ENCODE results near the gene PSG5. TPM values are rescaled to one million over a fixed set of nuclear protein-coding genes. Genes with fewer than 3 reads are reported as not detected.
"Not testable (repeated sequence)": the region's sequence is repeated elsewhere in the genome, so short reads cannot be mapped to it uniquely, and the experiment has no call there.

The PSG5 gene
- polyA plus RNA-seq, 1 donor from 2014 or later = not detected

GRCh38 chr19:43152214-43152613 is 34.1 kb downstream of the PSG5 start (continued):
- TF ChIP-seq CTCF (IDR thresholded peaks at IDR 0.05; ENCODE audit: poor library complexity, severe bottlenecking) = no peak
- no peak for TF ChIP-seq TAF1 (IDR thresholded peaks at IDR 0.05; ENCODE audit: low read depth)

- not testable (repeated sequence) for H3K27ac ChIP-seq (ENCODE audit: low read length); H3K4me2 ChIP-seq (ENCODE audit: low read length); H4K20me1 ChIP-seq (ENCODE audit: insufficient read depth); H3K27me3 ChIP-seq (ENCODE audit: insufficient read depth, low read depth, low read length); H3K79me2 ChIP-seq (replicated peaks; ENCODE audit: insufficient read depth, low read length); H3K4me3 ChIP-seq (ENCODE audit: low read length); H3K9me3 ChIP-seq (ENCODE audit: low read length); H3F3A ChIP-seq (ENCODE audit: insufficient read depth, low read length, poor library complexity, severe bottlenecking); H2AFZ ChIP-seq (ENCODE audit: low read depth, low read length); H3K36me3 ChIP-seq (ENCODE audit: insufficient read depth, low read length); H3K9ac ChIP-seq (ENCODE audit: low read length); H3K9me2 ChIP-seq (ENCODE audit: insufficient read depth, low read length)
These were observed 36.5 kb downstream of the PSG5 start for GRCh38 chr19:43149788-43150187.

- Histone ChIP-seq H3K79me2 (replicated peaks; ENCODE audit: insufficient read depth, low read length) (no peaks in the 10 kb centered on the region), H3F3A (ENCODE audit: insufficient read depth, low read length, poor library complexity, severe bottlenecking) (no peaks in the 10 kb centered on the region), H3K27ac (ENCODE audit: low read length) (no peak overlapping the region), H4K20me1 (ENCODE audit: insufficient read depth) (no peaks in the 10 kb centered on the region), H2AFZ (ENCODE audit: low read depth, low read length) (no peak overlapping the region), H3K9ac (ENCODE audit: low read length) (no peak overlapping the region), H3K9me3 (ENCODE audit: low read length) (no peaks in the 10 kb centered on the region), H3K9me2 (ENCODE audit: insufficient read depth, low read length) (no peaks in the 10 kb centered on the region), H3K4me2 (ENCODE audit: low read length) (no peak overlapping the region), H3K27me3 (ENCODE audit: insufficient read depth, low read depth, low read length) (no peaks in the 10 kb centered on the region), H3K36me3 (ENCODE audit: insufficient read depth, low read length) (no peaks in the 10 kb centered on the region), H3K4me3 (ENCODE audit: low read length) (no peak overlapping the region)
- TF ChIP-seq EP300 (conservative IDR thresholded peaks at IDR 0.05; ENCODE audit: poor library complexity, severe bottlenecking) (no peak), MXI1 (conservative IDR thresholded peaks at IDR 0.05; ENCODE audit: poor library complexity, severe bottlenecking) (no peak), POLR2AphosphoS5 (IDR thresholded peaks at IDR 0.05) (no peak)
These were observed 38.1 kb downstream of the PSG5 start for GRCh38 chr19:43148233-43148632.

GRCh38 chr19:43141763-43142162 is 44.6 kb downstream of the PSG5 start:
- H3K4me2 ChIP-seq (ENCODE audit: low read length); H4K20me1 ChIP-seq (ENCODE audit: insufficient read depth): not testable (repeated sequence)

GRCh38 chr19:43132696-43133095 is 53.6 kb downstream of the PSG5 start:
- no peak overlapping the region for H3K4me2 ChIP-seq (ENCODE audit: low read length)
- no peak overlapping the region for H3K9ac ChIP-seq (ENCODE audit: low read length)
- H4K20me1 ChIP-seq (ENCODE audit: insufficient read depth) = no peaks in the 10 kb centered on the region
- TF ChIP-seq EP300 (conservative IDR thresholded peaks at IDR 0.05; ENCODE audit: poor library complexity, severe bottlenecking) = no peak
- TF ChIP-seq RAD21 (conservative IDR thresholded peaks at IDR 0.05) = no peak
- no peak for TF ChIP-seq SMC3 (conservative IDR thresholded peaks at IDR 0.05; ENCODE audit: poor library complexity)
- TF ChIP-seq TAF1 (IDR thresholded peaks at IDR 0.05; ENCODE audit: low read depth) = no peak
- no peak for TF ChIP-seq EZH2 (IDR thresholded peaks at IDR 0.05; ENCODE audit: borderline replicate concordance, insufficient read depth, low read length, poor library complexity, severe bottlenecking)
- no peak for TF ChIP-seq CTCF (IDR thresholded peaks at IDR 0.05; ENCODE audit: poor library complexity, severe bottlenecking)
- no peak for TF ChIP-seq REST (IDR thresholded peaks at IDR 0.05; ENCODE audit: borderline replicate concordance)
- no peak for TF ChIP-seq POLR2AphosphoS5 (IDR thresholded peaks at IDR 0.05)
- TF ChIP-seq MXI1 (conservative IDR thresholded peaks at IDR 0.05; ENCODE audit: poor library complexity, severe bottlenecking) = no peak
- no peaks in the 10 kb centered on the region for H3F3A ChIP-seq (ENCODE audit: insufficient read depth, low read length, poor library complexity, severe bottlenecking)
- H2AFZ ChIP-seq (ENCODE audit: low read depth, low read length) = no peak overlapping the region
- no peak overlapping the region for H3K27ac ChIP-seq (ENCODE audit: low read length)
- no peaks in the 10 kb centered on the region for H3K36me3 ChIP-seq (ENCODE audit: insufficient read depth, low read length)
- no peaks in the 10 kb centered on the region for H3K9me2 ChIP-seq (ENCODE audit: insufficient read depth, low read length)
- H3K79me2 ChIP-seq (replicated peaks; ENCODE audit: insufficient read depth, low read length) = no peaks in the 10 kb centered on the region
- peaks cover 4% of the 10 kb centered on the region for H3K9me3 ChIP-seq (ENCODE audit: low read length)
- H3K4me3 ChIP-seq (ENCODE audit: low read length) = no peak overlapping the region
- H3K27me3 ChIP-seq (ENCODE audit: insufficient read depth, low read depth, low read length) = no peaks in the 10 kb centered on the region

More at GRCh38 chr19:43141763-43142162, 44.6 kb downstream of the PSG5 start:
- not testable (repeated sequence) for H3K36me3 ChIP-seq (ENCODE audit: insufficient read depth, low read length); H3K27me3 ChIP-seq (ENCODE audit: insufficient read depth, low read depth, low read length); H3K4me3 ChIP-seq (ENCODE audit: low read length); H3K9me2 ChIP-seq (ENCODE audit: insufficient read depth, low read length); H3K9me3 ChIP-seq (ENCODE audit: low read length); H2AFZ ChIP-seq (ENCODE audit: low read depth, low read length); H3K27ac ChIP-seq (ENCODE audit: low read length); H3K9ac ChIP-seq (ENCODE audit: low read length); H3K79me2 ChIP-seq (replicated peaks; ENCODE audit: insufficient read depth, low read length); H3F3A ChIP-seq (ENCODE audit: insufficient read depth, low read length, poor library complexity, severe bottlenecking)
